MM.1S (cell line): ENCODE data around the gene TFPI2.

ENCODE experiments used
- CTCF ChIP-seq: fragments of 300-600 bp; sonication (generic); IDR thresholded peaks from 2 replicates; pipeline ENCODE4 v1.5.1; 2016; ENCODE audit warnings: antibody characterized with exemption, low read length, mixed read lengths
- EZH2 ChIP-seq: fragments of 300-600 bp; sonication (generic); optimal IDR thresholded peaks from 2 replicates; pipeline ENCODE3; 2017; ENCODE audit warnings: low read depth, mild to moderate bottlenecking, antibody characterized with exemption, low read length, mixed read lengths

DNA sequence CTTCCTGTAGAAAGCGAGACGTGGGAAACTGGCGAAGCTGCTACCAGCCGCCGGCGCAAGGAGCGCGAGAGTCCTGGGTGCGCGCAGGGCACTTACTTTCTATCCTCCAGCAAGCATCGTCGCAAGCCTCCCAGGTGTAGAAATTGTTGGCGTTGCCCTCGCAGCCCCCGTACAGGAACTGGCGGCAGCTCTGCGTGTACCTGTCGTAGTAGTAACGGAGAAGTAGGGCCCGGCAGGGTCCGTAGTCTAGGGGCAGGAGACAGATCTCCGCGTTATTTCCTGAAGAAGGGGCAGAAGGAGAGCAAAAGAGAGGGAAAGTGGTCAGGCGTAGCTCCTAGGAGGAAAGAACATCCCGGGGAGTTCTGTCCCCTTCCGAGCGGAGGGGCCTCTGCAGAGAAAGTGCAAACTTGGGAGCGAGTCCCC lies 501 bp downstream of the TFPI2 start:
- TF ChIP-seq EZH2, result no peak
- TF ChIP-seq CTCF, result no peak; the same call in 1 of the 2 replicates
